Activated CD8-positive, alpha-beta memory T cell treated with anti-CD3 and anti-CD28 coated beads for 48 hours (primary cell): ENCODE data around the gene HS1BP3.

Experiments used
- DNase-seq, 3 experiments: peaks; one replicate each; pipeline ENCODE4 v3.0.0-alpha.2; 2020; ENCODE audit warnings: low read depth in 2 of 3, low spot score in 2 of 3

Gene HS1BP3

DNA sequence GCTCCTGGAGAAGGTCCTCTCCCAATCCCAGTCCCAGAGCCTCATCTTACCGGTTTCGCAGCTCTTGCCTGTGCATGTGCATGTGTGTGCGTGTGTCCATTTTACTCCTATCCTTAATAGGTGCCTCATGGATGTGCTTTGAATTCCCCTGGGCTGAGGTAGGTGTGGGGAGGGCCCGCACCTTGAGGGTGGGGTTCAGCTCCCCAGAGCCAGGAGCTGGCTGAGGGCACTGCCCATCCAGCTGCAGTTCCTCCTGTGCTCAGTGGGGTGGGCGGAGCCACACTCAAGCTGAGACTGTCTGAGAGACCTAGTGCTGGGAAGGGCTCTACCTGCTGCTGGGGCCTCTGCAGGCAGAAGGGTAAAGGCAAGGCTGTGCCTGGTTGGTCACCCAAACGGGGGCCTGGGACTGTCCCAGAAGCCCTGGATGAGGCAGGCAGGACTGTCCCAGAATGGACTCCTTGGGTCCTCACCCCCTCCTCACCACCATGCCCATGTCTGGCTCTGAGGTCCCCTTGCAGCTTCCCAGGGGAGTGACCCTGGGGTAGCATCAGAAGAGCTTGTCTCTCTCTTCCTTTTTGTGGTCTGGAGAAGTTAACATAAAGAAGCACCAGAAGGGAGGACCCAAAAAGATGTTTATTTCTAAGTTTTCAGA, 24.9 kb upstream of the HS1BP3 start:
- DNase-seq, result no peak

DNA sequence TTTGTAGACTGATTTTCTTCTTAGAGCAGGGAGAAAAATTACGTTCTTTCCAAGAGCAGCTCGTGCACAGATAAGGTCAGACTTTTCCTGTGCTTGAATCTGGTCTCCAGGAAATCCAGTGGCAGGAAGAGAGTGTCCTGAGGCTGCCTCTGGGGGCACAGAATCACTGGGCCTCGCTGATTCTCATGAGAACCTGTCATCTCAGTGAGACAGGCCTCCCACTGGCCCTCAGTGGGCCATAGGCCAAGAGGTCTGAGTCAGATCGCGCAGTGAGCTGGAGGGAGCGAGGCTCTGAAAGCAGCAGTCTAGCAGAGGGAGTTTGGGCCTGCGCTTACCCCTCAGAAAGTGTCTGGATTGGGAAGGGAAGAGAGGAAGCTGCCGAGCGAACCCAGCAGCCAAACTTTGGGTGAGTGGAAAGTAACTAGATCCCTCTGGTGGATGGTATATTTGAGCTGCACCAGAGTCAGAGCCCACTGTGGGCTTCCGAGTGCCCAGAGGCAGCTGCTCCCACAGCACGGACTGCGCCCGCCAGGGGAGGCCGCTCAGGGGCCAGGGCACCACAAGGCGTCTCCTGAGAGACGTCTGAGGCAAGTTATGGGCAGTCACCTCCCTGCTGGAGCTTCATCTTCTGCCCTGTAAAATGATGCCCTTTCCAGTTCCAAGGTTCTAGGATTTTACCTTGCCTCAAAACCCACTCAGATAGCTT, 24.2 kb upstream of the HS1BP3 start:
- DNase-seq, result no peak

DNA sequence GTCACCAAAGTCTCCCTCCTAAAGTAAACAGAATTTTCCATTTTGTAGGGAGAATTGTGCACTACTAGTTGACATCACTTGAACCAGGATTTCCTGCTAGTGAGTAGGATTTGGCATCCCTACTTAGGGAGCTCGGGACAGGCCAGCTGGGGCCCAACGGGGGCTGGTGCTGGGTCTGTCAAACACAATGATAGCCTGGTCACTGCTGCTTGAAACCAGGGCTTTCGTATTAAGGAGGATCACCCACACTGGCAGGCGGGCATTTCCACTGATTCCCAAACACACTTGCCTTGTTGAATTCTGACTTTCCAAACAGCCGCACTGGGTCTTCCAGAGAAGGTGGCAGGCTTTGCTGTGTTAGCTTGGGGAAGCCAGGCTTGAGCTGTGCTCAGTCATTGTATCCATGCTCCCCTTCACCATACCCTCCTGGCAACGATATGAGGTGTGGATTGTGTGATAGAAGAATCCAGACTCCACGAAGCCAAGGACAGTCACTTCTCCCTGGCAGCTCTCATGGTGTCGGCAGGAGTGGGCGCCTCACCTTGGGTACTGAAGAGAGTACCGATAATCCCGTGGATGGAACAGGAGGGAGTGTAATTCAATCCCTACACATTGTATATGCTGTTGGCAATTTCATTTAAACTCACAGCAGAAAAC, 23.5 kb upstream of the HS1BP3 start:
- DNase-seq, result no peak

DNA sequence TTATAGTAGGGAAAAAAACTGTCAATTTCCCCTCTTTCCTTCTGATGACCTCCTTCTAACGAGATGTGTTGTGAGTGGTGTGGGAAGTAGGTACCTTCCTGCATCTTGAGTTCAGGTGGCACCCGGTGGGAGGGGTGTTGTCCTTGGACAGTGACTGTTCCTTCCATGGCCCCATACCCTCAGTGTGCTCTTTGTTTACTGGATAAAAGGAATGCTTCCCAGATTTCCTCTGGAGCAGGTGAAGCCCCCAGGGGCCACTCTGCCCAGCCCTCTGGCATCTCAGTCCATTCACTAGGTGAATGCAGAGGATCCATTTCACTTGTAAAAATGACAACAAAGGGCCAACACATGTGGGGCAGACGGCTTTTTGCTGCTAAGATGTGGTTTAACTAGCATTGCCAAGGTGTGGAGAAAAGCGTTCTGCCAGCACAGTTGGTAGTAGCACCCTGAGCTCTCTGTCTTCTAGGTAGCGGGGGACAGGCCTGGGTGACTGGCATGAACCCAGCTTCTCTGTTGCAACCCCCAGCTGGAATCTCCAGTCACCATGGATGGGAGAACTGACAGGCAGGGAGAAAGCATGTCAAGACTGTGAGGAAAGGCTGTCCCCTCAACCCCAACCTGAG, 22.9 kb upstream of the HS1BP3 start:
- DNase-seq, result no peak

DNA sequence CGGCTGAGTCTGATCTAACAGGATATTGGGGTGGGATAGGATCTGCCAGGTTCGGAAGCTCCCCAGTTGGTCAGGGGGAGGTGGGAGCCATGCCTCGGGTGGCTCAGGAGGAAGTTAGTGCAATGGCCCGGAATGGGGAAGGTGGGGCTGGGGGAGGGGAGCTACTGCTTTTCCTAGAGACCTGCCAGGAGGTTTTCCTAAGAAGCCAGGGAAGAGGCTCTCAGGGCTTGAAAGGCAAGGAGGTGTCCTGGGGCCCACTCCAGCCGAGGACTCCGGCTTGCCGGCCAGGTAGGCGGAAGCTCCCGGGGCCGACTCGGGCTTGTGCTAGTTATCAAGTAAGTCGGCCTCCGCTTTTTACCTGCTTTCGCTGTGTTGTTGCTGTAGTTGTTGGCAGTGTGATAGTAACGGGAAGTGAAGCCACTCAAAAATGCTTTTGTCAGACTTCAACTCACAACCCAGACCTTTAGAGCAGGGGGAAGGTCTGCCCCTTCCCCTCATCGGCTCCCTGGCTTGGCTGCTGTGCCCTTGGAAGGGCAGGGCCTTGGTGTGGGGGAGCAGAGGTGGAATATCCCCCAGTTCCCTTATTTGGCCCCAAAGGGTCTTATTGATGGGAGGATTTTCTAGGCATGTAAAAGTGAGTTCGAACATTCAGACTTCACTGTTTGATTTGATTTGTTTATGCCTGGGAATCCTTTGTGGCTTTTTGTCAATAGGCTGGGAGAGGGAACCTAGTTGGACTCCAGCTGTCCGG, 21.5 kb upstream of the HS1BP3 start:
- DNase-seq, result no peak

DNA sequence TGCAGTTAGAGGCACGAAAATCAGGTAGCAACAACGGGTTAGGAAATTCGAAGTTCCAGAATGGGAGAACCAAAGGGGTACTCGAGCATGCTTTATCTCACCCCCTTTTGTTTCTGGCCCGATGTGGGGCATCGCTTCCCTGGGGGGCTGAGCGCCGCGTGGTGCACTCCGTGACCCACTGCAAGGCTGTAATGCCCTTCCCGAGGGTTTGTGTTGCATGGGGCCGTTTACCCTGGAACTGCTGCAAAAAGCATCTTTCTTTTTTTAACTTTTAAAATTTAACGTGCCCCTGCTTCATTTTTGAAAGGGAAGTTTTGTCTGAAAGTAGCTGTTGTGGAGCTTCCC, 20.8 kb upstream of the HS1BP3 start:
- no peak for DNase-seq

DNA sequence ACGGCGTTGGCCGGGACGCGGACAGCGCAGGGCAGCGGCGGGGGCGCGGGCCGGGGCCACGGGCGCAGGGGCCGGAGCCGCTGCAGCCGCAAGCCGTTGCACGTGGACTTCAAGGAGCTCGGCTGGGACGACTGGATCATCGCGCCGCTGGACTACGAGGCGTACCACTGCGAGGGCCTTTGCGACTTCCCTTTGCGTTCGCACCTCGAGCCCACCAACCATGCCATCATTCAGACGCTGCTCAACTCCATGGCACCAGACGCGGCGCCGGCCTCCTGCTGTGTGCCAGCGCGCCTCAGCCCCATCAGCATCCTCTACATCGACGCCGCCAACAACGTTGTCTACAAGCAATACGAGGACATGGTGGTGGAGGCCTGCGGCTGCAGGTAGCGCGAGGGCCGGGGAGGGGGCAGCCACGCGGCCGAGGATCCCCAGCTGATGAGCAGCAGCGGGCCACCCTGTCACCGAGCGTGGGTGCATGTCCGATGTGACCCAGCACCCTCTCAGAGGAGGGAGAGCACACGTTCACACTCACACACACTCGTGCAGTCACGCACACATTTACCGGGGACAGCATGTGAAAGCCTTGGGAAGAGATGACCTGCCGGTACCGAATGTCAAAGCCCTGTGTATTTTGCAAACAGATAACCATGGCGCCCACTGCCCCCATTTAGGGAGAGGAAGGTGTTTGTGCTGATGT, 20.3 kb upstream of the HS1BP3 start:
- no peak for DNase-seq

DNA sequence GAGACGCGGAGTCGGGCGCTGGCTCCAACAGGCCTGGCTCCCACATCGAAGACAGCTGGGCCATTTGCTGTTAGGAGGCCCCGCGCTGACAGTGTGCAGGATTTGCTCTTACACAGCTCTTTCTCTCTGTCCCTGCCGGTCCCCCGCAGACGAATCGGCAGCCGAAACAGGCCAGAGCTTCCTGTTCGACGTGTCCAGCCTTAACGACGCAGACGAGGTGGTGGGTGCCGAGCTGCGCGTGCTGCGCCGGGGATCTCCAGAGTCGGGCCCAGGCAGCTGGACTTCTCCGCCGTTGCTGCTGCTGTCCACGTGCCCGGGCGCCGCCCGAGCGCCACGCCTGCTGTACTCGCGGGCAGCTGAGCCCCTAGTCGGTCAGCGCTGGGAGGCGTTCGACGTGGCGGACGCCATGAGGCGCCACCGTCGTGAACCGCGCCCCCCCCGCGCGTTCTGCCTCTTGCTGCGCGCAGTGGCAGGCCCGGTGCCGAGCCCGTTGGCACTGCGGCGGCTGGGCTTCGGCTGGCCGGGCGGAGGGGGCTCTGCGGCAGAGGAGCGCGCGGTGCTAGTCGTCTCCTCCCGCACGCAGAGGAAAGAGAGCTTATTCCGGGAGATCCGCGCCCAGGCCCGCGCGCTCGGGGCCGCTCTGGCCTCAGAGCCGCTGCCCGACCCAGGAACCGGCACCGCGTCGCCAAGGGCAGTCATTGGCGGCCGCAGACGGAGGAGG, 19.6 kb upstream of the HS1BP3 start:
- no peak for DNase-seq

DNA sequence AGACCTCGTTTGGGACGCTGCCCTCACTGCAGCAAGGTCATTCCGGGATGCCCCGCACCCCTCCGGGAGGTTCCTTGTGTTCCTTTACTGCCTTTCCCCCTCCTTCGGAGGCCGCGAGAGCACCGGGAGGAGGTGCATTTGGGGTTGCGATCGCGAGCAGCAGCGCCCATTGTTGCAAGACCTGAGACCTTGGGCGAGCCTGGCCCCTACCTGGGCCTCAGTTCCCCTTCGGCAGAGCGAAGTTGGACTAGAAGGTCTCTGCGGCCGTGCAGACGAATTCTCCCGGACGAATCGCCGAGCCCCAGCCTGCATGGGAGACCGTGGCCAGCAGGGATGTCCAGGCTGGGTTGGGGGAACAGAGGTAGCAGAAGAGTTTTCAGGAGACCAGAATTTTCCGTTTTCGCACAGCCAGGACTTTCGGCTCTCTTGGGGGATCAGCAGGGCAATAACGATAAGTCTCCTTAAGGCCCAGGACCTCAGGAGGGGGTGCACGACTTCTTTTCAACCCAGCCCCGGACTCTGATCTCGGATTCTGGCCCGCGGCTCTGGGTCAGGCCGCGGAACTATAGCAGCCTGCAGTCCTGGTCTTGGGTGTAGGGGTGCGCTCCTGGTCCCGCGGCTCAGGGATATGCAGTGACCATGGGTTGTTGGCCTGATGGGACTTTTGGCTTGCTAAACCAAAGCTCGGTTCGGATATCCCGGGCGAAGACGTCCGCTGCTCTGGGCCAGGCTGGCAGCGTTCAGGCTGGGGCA, 18.8 kb upstream of the HS1BP3 start:
- DNase-seq, result no peak

DNA sequence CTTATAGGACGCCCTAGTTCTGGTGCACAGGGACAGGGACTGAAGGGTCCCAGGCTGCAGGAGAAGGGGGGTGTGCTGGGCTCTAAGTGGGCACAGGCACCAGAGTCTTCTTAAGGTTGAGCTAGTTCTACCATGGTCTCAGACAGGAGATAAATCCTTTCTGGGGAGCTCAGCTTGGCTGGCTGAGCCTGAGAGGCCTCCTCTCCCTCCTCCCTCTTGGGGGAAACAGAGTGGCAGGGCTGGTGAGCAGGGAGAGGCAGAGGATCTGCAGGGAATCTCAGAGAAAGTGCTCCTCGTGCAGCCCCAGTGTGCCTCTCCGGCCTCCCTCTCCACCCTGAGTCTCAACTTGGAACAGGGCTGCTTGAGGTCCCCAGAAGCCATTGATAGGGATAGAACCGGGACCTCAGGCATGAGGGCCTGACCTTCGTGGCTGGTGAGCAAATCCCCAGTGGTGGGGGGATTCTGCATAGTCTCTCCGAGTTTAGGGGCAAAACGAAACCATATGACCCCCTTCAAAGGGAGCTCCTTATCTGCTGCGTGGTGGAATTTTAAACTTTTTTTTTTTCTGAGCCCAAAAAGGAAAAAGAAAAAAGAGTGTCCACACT, 18.1 kb upstream of the HS1BP3 start:
- no peak for DNase-seq

DNA sequence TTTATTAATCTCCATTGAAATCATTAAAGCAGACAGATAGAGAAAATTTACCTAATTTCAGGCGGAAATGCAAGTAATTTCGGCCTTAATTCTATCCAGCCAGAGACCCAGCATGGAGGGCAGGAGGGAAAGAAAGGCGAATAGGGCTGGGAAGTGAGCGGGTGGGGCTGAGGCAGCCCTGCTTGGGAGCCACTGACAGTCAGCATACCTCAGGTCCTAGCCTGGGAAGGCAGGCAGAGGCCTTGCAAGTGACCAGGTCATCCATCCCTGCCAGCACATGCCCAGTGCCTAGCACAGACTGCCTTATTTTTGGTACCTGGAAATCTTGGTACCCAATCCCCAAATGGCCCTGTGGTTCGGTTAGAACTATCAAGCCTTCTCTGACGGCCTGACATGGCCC, 17.6 kb upstream of the HS1BP3 start:
- DNase-seq, result no peak

DNA sequence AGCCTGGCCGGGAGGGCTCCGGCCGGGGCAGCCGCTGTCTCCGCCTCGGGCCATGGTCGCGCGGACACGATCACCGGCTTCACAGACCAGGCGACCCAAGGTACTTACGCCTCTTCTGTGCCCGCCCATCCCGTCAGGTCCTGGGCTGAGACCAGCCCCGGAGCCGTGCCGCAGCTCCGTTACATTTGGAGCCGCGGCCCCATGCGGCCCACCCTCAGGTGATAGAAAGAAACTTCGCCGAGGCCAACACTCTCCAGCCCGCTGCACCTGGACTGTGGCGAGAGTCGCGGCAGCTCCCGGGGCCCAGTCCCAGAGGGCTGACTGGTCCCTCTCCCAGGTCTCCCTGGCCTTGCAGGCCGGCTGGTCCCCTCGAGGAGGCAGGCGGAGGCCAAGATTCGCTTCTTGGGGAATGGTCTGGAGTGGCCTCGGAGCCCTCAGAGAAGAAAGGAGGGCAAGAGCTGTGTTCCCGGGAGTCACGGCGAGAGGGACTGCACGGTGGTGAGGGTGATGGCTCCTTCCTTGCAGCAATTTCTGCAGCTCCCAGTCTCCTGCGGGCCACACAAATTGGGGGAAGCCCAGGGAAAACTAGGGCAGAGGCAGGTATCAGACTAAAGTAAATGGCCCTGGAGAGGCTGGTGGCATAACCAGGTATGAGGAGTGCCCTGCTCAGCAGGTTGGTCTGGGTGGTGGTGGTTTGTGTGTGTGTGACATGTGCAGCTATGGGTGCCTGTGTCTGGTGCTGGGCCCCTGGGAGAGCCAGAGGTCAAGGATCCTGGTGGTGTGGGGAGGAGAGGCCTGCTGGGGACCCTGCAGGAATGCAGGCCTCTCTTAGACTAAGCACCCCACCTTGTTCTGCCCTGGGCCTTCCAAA, 16.9 kb upstream of the HS1BP3 start:
- no peak for DNase-seq

DNA sequence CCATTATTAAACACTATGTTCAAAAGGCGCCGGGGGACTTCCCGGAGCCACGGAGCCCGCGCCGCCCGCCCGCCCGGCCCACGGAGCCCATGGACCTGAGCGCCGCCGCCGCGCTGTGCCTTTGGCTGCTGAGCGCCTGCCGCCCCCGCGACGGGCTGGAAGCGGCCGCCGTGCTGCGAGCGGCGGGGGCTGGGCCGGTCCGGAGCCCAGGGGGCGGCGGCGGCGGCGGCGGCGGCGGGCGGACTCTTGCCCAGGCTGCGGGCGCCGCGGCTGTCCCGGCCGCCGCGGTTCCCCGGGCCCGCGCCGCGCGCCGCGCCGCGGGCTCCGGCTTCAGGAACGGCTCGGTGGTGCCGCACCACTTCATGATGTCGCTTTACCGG, 16.2 kb upstream of the HS1BP3 start:
- no peak for DNase-seq

DNA sequence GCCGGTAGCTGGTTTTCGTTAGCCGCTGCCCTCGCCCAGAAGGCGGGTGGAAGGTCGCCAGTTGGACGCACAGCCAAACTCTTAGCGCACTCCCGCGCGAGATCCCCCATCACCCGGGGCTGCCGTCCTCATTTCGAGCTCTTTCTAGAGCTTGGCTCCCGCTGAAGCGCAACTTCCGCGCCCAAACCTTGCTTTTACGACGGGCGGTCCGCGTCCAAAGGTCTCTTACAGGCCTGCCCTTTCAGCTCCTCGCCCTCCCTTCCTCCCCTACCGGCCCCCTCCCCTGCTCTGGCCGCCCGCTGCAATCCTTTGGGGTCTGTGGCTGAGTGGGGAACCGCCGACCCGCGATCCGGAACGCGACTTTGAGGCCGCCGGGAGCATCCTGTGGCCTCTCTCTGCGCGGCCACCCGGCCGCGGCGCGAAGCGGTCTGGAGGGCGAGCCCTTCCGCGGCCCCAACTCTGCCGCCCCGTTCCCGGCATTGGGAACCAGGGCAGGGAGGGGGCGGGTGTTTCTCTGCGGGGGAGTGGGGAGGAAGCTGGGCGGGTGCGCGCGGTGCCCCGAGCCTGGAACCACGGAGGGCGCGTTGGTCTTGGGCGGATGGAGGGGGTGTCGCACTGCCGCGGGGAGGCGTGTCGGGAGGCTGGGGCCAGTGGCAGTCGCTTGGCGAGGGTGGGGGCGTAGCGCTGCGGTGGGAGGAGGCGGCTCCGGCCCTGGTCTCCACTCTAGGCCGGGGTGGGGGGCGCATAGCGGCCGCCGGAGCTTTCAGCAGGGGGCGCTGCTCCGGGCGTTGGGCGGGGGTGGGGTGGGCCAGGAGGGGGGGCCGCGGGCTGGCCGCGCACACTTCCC, 15.6 kb upstream of the HS1BP3 start, which contains the start of gene GDF7:
TSS of gene GDF7 (plus strand) at position 841 of the 847 bp plus-strand sequence. CDS start 96 bp downstream, outside the sequence.
- DNase-seq, result no peak

DNA sequence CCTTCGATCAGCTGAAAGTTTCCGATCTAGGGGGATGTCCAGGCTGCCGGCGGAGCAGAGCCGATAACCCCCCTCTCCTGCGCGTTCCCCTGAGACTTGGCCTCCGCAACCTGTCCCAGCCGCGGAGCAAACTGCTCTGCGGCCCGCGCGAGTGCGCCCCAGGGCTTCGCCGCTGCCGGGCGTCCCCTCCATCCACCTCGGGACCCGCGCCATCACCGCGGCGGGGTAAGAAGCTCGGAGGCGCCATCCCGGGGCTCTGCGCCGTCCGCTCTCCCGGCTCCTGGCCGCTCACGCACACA, 15.1 kb upstream of the HS1BP3 start:
- no peak for DNase-seq

DNA sequence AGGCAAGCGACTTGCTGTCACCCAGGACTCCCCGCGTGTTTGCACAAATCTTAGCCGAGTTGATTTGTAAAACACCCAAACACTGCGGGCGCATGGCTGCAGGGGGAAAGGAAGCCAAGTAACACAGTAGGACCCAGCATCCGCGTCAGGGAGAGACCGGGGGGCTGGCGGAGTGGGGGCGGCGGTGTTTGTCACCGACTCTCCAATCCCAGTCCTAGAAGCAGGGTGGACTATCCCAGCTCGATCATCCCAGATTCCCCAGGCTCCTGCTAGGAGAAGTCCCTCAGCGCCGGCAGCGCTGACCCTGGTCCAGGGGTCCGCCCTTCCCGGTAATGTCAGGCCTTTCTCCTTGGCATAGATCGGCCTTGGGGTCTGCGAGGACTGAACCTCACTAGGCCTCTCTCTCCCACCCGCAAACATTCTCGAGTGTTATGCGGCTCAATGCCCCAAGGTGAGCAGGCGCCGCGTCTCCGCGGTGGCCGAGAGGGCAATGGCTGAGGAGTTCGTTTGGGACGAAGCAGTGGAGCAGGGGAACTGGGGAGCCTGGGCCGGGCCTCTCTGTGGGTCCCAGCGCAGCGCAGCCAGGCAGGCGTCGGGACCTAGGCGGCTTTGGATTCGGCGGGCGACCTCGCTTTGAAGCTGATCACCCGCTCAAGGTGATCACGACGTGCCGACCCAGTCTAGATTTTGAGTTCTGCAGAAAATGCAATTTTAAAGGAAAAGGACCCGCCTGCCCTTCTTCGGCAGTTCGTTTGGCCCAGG, 14.5 kb upstream of the HS1BP3 start:
- DNase-seq, result no peak
